T-helper 2 cell treated with Interferon-gamma antibody and Interleukin-4, amounts not matched to agents 5 μg/mL and 100 μg/mL, for 36 hours (primary cell): ENCODE measurements around the gene PKLR.
"Not testable (repeated sequence)": the region's sequence is repeated elsewhere in the genome, so short reads cannot be mapped to it uniquely, and the experiment has no call there.

Experiments used
- DNase-seq: peaks from one replicate; pipeline ENCODE4 v3.0.0; 2021; ENCODE audit warnings: low spot score
- H3K27ac Mint-ChIP-seq: one replicate; pipeline ENCODE4 v1.8.0; 2021; ENCODE audit warnings: mild to moderate bottlenecking, mixed read lengths
- H3K27me3 Mint-ChIP-seq: one replicate; pipeline ENCODE4 v1.8.0; 2021; ENCODE audit warnings: low read depth, mixed read lengths
- H3K36me3 Mint-ChIP-seq: one replicate; pipeline ENCODE4 v1.8.0; 2021; ENCODE audit warnings: low read depth, mixed read lengths
- H3K4me1 Mint-ChIP-seq: one replicate; pipeline ENCODE4 v1.8.0; 2021; ENCODE audit warnings: low read depth, mixed read lengths
- H3K4me3 Mint-ChIP-seq: one replicate; pipeline ENCODE4 v1.8.0; 2022; ENCODE audit warnings: mild to moderate bottlenecking, moderate library complexity, mixed read lengths
- H3K9me3 Mint-ChIP-seq: one replicate; pipeline ENCODE4 v1.8.0; 2021; ENCODE audit warnings: mixed read lengths

PKLR gene

GRCh38 chr1:155305881-155306391 lies 4.7 kb upstream of the PKLR start:
- Mint-ChIP-seq H3K4me3 (no peak overlapping the region), H3K36me3 (peaks cover 18% of the 10 kb centered on the region), H3K9me3 (no peaks in the 10 kb centered on the region), H3K27ac (no peak overlapping the region), H3K4me1 (peaks cover 11% of the 10 kb centered on the region), H3K27me3 (no peaks in the 10 kb centered on the region)
- no peak for DNase-seq

- Mint-ChIP-seq H3K27ac (peak overlapping the region; percentile 22), H3K9me3 (no peaks in the 10 kb centered on the region), H3K4me3 (no peak overlapping the region), H3K4me1 (no peaks in the 10 kb centered on the region), H3K27me3 (no peaks in the 10 kb centered on the region), H3K36me3 (peaks cover 6% of the 10 kb centered on the region)
- DNase-seq = no peak
Measured at GRCh38 chr1:155304558-155305063, 3.4 kb upstream of the PKLR start.

DNA sequence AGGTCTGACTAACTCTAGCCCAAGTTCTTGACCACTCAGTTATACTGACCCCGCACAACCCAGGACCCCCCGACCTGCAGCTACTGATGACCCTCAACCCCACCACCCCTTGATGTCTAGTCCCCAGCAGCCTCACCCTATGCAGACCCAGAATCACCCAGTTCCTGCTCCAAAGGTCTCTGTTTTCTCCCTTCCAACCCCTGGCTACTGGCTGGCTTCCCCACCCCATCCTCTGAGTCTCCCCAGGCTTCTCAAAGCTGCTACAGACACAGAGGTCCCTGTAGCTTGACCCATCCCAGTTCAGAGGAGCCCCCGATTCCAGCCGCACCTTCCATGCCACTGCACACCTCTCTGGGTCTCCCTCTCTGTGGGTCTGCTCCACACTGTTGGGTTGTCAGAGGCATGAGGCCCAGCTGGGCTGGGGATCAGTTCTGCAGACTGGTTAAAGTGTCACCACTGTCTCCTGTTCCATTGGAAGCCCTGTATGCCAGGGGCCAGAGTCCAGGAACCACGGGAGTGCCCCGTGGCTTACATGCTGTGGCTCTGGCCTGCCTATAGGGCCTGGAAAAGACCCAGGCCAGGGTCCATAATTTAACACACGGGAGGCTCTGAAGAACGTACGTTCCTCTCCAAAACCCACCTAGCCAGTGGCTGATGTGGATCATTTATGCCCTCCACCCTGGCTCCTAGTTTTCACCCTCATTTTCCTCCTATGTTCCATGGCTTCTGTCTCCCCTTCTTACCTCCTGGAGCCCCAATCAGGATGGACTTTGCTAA lies 497 bp downstream of the PKLR start:
- peaks cover 5% of the 10 kb centered on the region for H3K4me1 Mint-ChIP-seq
- H3K9me3 Mint-ChIP-seq = no peaks in the 10 kb centered on the region
- DNase-seq = no peak
- H3K4me3 Mint-ChIP-seq = no peak overlapping the region
- peaks cover 21% of the 10 kb centered on the region for H3K27me3 Mint-ChIP-seq
- no peak overlapping the region for H3K27ac Mint-ChIP-seq
- H3K36me3 Mint-ChIP-seq = no peaks in the 10 kb centered on the region

- Mint-ChIP-seq H3K9me3 (no peaks in the 10 kb centered on the region), H3K27ac (no peak overlapping the region), H3K27me3 (peaks cover 25% of the 10 kb centered on the region), H3K4me1 (peaks cover 7% of the 10 kb centered on the region), H3K4me3 (no peak overlapping the region), H3K36me3 (no peaks in the 10 kb centered on the region)
- DNase-seq = no peak
Measured at GRCh38 chr1:155300024-155300423, 1.2 kb downstream of the PKLR start.

- no peak overlapping the region for H3K4me3 Mint-ChIP-seq
- H3K36me3 Mint-ChIP-seq = no peaks in the 10 kb centered on the region
- peaks cover 41% of the 10 kb centered on the region for H3K27me3 Mint-ChIP-seq
- no peak for DNase-seq
- peaks cover 11% of the 10 kb centered on the region for H3K4me1 Mint-ChIP-seq
- no peak overlapping the region for H3K27ac Mint-ChIP-seq
- no peaks in the 10 kb centered on the region for H3K9me3 Mint-ChIP-seq
Measured at GRCh38 chr1:155297384-155297783, 3.9 kb downstream of the PKLR start.

GRCh38 chr1:155296661-155297060 lies 4.6 kb downstream of the PKLR start:
- Mint-ChIP-seq H3K4me1 (peaks cover 11% of the 10 kb centered on the region), H3K4me3 (no peak overlapping the region), H3K36me3 (no peaks in the 10 kb centered on the region), H3K9me3 (no peaks in the 10 kb centered on the region), H3K27ac (no peak overlapping the region), H3K27me3 (peaks cover 44% of the 10 kb centered on the region)
- DNase-seq = no peak

DNA sequence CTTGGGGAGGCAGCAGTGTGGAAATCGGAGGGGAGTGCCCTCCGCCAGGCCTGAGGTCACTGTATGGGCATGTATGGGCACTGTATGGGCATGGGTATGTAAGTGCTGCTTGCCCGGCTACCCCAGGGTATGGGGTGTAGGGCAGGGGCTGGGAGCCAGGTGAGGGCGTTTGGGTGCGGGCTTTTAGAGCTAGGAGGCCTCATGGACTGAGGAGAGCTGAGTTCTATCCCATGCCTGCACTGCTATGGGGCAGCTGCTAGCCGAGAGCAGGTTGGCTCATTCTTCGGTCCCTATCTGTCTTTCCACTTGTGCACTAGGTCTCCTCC lies 5.3 kb downstream of the PKLR start:
- Mint-ChIP-seq H3K4me3 (no peak overlapping the region), H3K4me1 (peaks cover 11% of the 10 kb centered on the region), H3K27me3 (peaks cover 44% of the 10 kb centered on the region)

GRCh38 chr1:155295183-155295941 lies 5.9 kb downstream of the PKLR start:
- no peak overlapping the region for H3K27ac Mint-ChIP-seq
- H3K36me3 Mint-ChIP-seq = no peaks in the 10 kb centered on the region
- no peaks in the 10 kb centered on the region for H3K9me3 Mint-ChIP-seq
- no peak overlapping the region for H3K4me3 Mint-ChIP-seq
- peaks cover 44% of the 10 kb centered on the region for H3K27me3 Mint-ChIP-seq
- no peak for DNase-seq
- H3K4me1 Mint-ChIP-seq = peaks cover 11% of the 10 kb centered on the region

More for the DNA sequence above, 5.3 kb downstream of the PKLR start:
- no peaks in the 10 kb centered on the region for H3K36me3 Mint-ChIP-seq
- DNase-seq = no peak
- H3K9me3 Mint-ChIP-seq = no peaks in the 10 kb centered on the region
- no peak overlapping the region for H3K27ac Mint-ChIP-seq

GRCh38 chr1:155294520-155295182 lies 6.6 kb downstream of the PKLR start:
- DNase-seq = no peak
- H3K27me3 Mint-ChIP-seq = peaks cover 47% of the 10 kb centered on the region
- peaks cover 11% of the 10 kb centered on the region for H3K4me1 Mint-ChIP-seq
- H3K36me3 Mint-ChIP-seq = no peaks in the 10 kb centered on the region
- no peak overlapping the region for H3K27ac Mint-ChIP-seq
- H3K4me3 Mint-ChIP-seq = peak overlapping the region; percentile 66
- H3K9me3 Mint-ChIP-seq = no peaks in the 10 kb centered on the region

DNA sequence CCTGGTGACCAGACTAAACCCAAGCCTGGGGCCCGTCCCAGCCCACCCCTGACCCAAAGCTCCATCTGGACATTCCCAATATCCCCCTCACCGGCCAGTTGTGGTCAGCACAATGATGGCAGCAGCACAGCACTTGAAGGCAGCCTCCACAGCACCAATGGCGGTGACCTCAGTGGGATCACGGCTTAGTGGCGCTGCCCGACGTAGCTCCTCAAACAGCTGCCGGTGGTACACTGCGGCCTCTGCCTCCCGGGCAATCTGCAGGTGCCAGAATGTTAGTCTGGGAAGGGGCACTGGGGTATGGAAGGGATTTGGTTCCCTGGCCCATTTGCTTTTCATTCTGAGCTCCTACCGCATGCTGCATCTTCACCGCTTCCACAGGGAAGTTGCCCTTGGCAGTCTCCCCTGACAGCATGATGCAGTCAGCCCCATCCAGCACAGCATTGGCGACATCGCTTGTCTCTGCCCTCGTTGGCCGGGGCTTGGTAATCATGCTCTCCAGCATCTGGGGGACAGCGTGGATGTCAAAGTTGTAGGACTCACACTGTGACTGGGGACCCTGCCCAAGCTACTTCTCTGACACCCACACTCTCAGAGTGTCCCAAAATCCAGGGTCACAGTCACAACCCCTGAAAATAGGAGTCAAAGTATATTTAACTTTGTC lies 8.0 kb downstream of the PKLR start:
- H3K9me3 Mint-ChIP-seq = no peaks in the 10 kb centered on the region
- no peaks in the 10 kb centered on the region for H3K36me3 Mint-ChIP-seq
- peaks cover 47% of the 10 kb centered on the region for H3K27me3 Mint-ChIP-seq
- no peak overlapping the region for H3K27ac Mint-ChIP-seq
- peaks cover 9% of the 10 kb centered on the region for H3K4me1 Mint-ChIP-seq
- DNase-seq = no peak
- no peak overlapping the region for H3K4me3 Mint-ChIP-seq

DNA sequence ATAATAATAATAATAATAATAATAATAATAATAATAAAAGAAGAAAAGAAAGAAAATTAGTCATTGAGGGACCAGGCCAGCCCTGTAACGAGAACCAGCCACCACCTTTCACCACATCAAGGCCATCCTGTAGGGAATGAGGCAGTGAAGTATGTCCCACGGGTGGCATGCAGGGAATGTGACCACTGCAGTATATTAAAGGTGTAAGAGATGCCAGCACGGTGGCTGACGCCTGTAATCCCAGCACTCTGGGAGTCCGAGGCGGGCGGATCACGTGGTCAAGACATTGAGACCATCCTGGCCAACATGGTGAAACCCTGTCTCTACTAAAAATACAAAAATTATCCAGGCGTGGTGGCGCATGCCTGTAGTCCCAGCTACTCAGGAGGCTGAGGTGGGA lies 10.2 kb downstream of the PKLR start:
- H3K4me3 Mint-ChIP-seq, H3K36me3 Mint-ChIP-seq, H3K4me1 Mint-ChIP-seq, H3K9me3 Mint-ChIP-seq, H3K27ac Mint-ChIP-seq, DNase-seq: not testable (repeated sequence)
- peaks cover 29% of the 10 kb centered on the region for H3K27me3 Mint-ChIP-seq

GRCh38 chr1:155287987-155288543 lies 13.2 kb downstream of the PKLR start:
- no peak for DNase-seq
- H3K27me3 Mint-ChIP-seq = peaks cover 6% of the 10 kb centered on the region

GRCh38 chr1:155286544-155286943 lies 14.7 kb downstream of the PKLR start:
- Mint-ChIP-seq H3K9me3 (no peaks in the 10 kb centered on the region), H3K4me3 (no peak overlapping the region), H3K36me3 (no peaks in the 10 kb centered on the region), H3K27me3 (peaks cover 3% of the 10 kb centered on the region), H3K27ac (no peak overlapping the region), H3K4me1 (no peaks in the 10 kb centered on the region)
- no peak for DNase-seq

More at GRCh38 chr1:155287987-155288543, 13.2 kb downstream of the PKLR start:
- H3K36me3 Mint-ChIP-seq = no peaks in the 10 kb centered on the region
- H3K4me1 Mint-ChIP-seq = no peaks in the 10 kb centered on the region
- no peak overlapping the region for H3K27ac Mint-ChIP-seq
- no peak overlapping the region for H3K4me3 Mint-ChIP-seq
- H3K9me3 Mint-ChIP-seq = no peaks in the 10 kb centered on the region
